ENCODE results near the gene NDRG3.

The NDRG3 gene

DNA sequence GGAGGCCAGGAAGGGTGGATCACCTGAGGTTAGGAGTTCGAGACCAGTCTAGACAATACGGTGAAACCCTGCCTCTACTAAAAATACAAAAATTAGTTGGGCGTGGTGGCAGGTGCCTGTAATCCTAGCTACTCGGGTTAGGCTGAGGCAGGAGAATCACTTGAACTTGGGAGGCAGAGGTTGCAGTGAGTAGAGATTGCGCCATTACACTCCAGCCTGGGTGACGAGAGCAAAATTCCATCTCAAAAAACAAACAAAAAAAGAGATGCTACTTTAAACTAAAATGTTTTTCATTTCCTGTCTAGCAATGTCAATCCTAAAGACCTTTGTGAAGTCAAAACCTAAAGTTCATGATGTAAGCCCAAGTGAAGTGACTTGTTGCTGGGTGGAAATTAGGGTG lies 14.8 kb upstream of the NDRG3 start:
- Histone ChIP-seq H3K27ac (ENCODE audit: low read length) (no peak overlapping the region), H3K36me3 (ENCODE audit: control insufficient read depth in 2 of 2, insufficient read depth in 2 of 2, low read length in 2 of 2) (no peaks in the 10 kb centered on the region), H3K9ac (ENCODE audit: low read length in 2 of 2) (no peak overlapping the region), H3K9me3 (ENCODE audit: control insufficient read depth in 2 of 2, low read length in 2 of 2) (no peaks in the 10 kb centered on the region), H3K4me1 (ENCODE audit: control insufficient read depth, insufficient read depth, low read length) (no peaks in the 10 kb centered on the region), H3K4me3 (ENCODE audit: low read length in 2 of 2) (no peak overlapping the region), H3K27me3 (ENCODE audit: control insufficient read depth in 1 of 2, insufficient read depth in 2 of 2, low read length in 2 of 2) (no peaks in the 10 kb centered on the region)

GRCh38 chr20:36758276-36758675 lies 12.4 kb upstream of the NDRG3 start:
- Histone ChIP-seq H3K27me3 (ENCODE audit: control insufficient read depth in 1 of 2, insufficient read depth in 2 of 2, low read length in 2 of 2) (no peaks in the 10 kb centered on the region), H3K27ac (ENCODE audit: low read length) (no peak overlapping the region), H3K4me1 (ENCODE audit: control insufficient read depth, insufficient read depth, low read length) (peaks cover 5% of the 10 kb centered on the region)

GRCh38 chr20:36756496-36756895 lies 10.6 kb upstream of the NDRG3 start:
- no peaks in the 10 kb centered on the region for H3K9me3 ChIP-seq (ENCODE audit: control insufficient read depth in 2 of 2, low read length in 2 of 2)
- H3K27ac ChIP-seq (ENCODE audit: low read length), result no peak overlapping the region

More at GRCh38 chr20:36758276-36758675, 12.4 kb upstream of the NDRG3 start:
- Histone ChIP-seq H3K9me3 (ENCODE audit: control insufficient read depth in 2 of 2, low read length in 2 of 2) (no peaks in the 10 kb centered on the region), H3K36me3 (ENCODE audit: control insufficient read depth in 2 of 2, insufficient read depth in 2 of 2, low read length in 2 of 2) (peaks cover 0 to 2% of the 10 kb centered on the region in 2 donors), H3K4me3 (ENCODE audit: low read length in 2 of 2) (no peak overlapping the region), H3K9ac (ENCODE audit: low read length in 2 of 2) (no peak overlapping the region)

GRCh38 chr20:36754656-36755222 lies 8.8 kb upstream of the NDRG3 start:
- H3K36me3 ChIP-seq (ENCODE audit: control insufficient read depth in 2 of 2, insufficient read depth in 2 of 2, low read length in 2 of 2), result peaks cover 2 to 8% of the 10 kb centered on the region in 2 donors
- peak overlapping the region in 1 of 2 donors; percentile 21 for H3K9ac ChIP-seq (ENCODE audit: low read length in 2 of 2)
- no peaks in the 10 kb centered on the region for H3K27me3 ChIP-seq (ENCODE audit: control insufficient read depth in 1 of 2, insufficient read depth in 2 of 2, low read length in 2 of 2)
- H3K27ac ChIP-seq (ENCODE audit: low read length), result no peak overlapping the region
- no peak overlapping the region for H3K4me3 ChIP-seq (ENCODE audit: low read length in 2 of 2)
- H3K9me3 ChIP-seq (ENCODE audit: control insufficient read depth in 2 of 2, low read length in 2 of 2), result no peaks in the 10 kb centered on the region
- H3K4me1 ChIP-seq (ENCODE audit: control insufficient read depth, insufficient read depth, low read length), result peaks cover 5% of the 10 kb centered on the region

More at GRCh38 chr20:36756496-36756895, 10.6 kb upstream of the NDRG3 start:
- H3K27me3 ChIP-seq (ENCODE audit: control insufficient read depth in 1 of 2, insufficient read depth in 2 of 2, low read length in 2 of 2), result no peaks in the 10 kb centered on the region
- H3K4me1 ChIP-seq (ENCODE audit: control insufficient read depth, insufficient read depth, low read length), result peaks cover 5% of the 10 kb centered on the region
- no peak overlapping the region for H3K9ac ChIP-seq (ENCODE audit: low read length in 2 of 2)
- H3K4me3 ChIP-seq (ENCODE audit: low read length in 2 of 2), result no peak overlapping the region
- peaks cover 2 to 8% of the 10 kb centered on the region in 2 donors for H3K36me3 ChIP-seq (ENCODE audit: control insufficient read depth in 2 of 2, insufficient read depth in 2 of 2, low read length in 2 of 2)

- Histone ChIP-seq H3K36me3 (ENCODE audit: control insufficient read depth in 2 of 2, insufficient read depth in 2 of 2, low read length in 2 of 2) (peaks cover 2 to 8% of the 10 kb centered on the region in 2 donors), H3K9me3 (ENCODE audit: control insufficient read depth in 2 of 2, low read length in 2 of 2) (no peaks in the 10 kb centered on the region), H3K27me3 (ENCODE audit: control insufficient read depth in 1 of 2, insufficient read depth in 2 of 2, low read length in 2 of 2) (no peaks in the 10 kb centered on the region), H3K27ac (ENCODE audit: low read length) (no peak overlapping the region), H3K9ac (ENCODE audit: low read length in 2 of 2) (peak overlapping the region in 1 of 2 donors; percentile 20), H3K4me3 (ENCODE audit: low read length in 2 of 2) (no peak overlapping the region), H3K4me1 (ENCODE audit: control insufficient read depth, insufficient read depth, low read length) (peaks cover 5% of the 10 kb centered on the region)
These were observed 6.7 kb upstream of the NDRG3 start for GRCh38 chr20:36752582-36752981.

DNA sequence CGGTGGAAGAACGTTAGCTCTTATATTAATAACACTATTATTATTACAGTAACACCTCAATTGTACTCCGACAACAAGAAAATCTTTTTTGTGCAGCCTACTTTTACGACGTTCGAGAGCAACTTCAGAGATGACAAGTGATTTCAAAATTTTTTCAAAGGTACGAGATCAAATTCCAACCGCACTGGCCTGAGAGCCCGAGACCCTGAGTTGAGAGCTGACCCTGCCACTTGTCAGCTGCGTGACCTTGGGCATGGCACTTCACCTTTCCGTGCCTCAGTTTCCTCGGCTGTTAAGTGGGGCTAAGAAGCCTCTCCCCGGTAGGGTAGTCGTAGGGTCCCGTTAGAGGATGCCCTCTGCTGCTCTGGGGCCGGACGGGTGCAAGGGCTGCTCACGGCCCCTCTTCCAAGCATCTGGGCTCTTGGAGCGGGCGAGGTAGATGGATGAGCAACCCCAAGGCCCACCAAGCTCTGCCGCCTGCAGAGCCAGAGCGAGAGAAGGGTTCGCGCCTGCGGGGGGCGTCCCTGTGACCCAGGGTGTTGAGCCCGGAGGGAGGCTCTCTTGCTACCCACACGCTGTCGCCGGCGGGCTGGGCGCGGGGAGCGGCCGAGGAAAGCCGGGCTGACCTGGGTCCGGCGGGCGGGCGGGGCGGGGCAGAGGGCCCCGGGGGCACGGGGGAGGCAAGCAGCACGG lies 510 bp downstream of the NDRG3 start:
- Histone ChIP-seq H3K9me3 (ENCODE audit: control insufficient read depth in 2 of 2, low read length in 2 of 2) (no peaks in the 10 kb centered on the region), H3K4me3 (ENCODE audit: low read length in 2 of 2) (peak overlapping the region; percentile 66 to 86), H3K9ac (ENCODE audit: low read length in 2 of 2) (peak overlapping the region; percentile 44 to 60), H3K36me3 (ENCODE audit: control insufficient read depth in 2 of 2, insufficient read depth in 2 of 2, low read length in 2 of 2) (no peaks in the 10 kb centered on the region), H3K27ac (ENCODE audit: low read length) (no peak overlapping the region), H3K27me3 (ENCODE audit: control insufficient read depth in 1 of 2, insufficient read depth in 2 of 2, low read length in 2 of 2) (no peaks in the 10 kb centered on the region), H3K4me1 (ENCODE audit: control insufficient read depth, insufficient read depth, low read length) (peaks cover 16% of the 10 kb centered on the region)

- peak overlapping the region; percentile 66 to 86 for H3K4me3 ChIP-seq (ENCODE audit: low read length in 2 of 2)
- no peaks in the 10 kb centered on the region for H3K9me3 ChIP-seq (ENCODE audit: control insufficient read depth in 2 of 2, low read length in 2 of 2)
- no peaks in the 10 kb centered on the region for H3K36me3 ChIP-seq (ENCODE audit: control insufficient read depth in 2 of 2, insufficient read depth in 2 of 2, low read length in 2 of 2)
- H3K4me1 ChIP-seq (ENCODE audit: control insufficient read depth, insufficient read depth, low read length), result peaks cover 16% of the 10 kb centered on the region
- no peaks in the 10 kb centered on the region for H3K27me3 ChIP-seq (ENCODE audit: control insufficient read depth in 1 of 2, insufficient read depth in 2 of 2, low read length in 2 of 2)
- H3K27ac ChIP-seq (ENCODE audit: low read length), result peak overlapping the region; percentile 18
- peak overlapping the region; percentile 44 to 60 for H3K9ac ChIP-seq (ENCODE audit: low read length in 2 of 2)
These were observed 1.1 kb downstream of the NDRG3 start for GRCh38 chr20:36744764-36745191.

DNA sequence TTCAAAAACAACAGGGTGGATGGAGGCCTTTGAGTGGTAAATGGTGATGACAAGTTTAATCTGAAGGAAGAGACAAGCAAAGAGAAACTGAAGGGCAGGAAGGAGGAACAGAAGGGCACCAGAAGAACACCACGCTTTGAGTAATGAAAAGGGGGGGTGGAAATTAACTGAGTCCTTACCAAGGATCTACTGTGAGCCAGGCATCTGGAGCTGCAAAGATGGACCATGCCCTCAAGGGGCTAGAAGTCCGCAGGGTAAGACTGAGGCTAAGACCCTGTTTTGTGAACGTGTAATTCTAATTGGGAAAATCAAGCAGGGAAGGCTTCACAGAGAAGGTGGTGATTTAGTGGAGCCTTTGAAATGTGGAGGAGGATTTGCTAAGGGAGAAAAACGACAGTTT lies 1.6 kb downstream of the NDRG3 start:
- Histone ChIP-seq H3K27me3 (ENCODE audit: control insufficient read depth in 1 of 2, insufficient read depth in 2 of 2, low read length in 2 of 2) (no peaks in the 10 kb centered on the region), H3K9ac (ENCODE audit: low read length in 2 of 2) (no peak overlapping the region), H3K4me3 (ENCODE audit: low read length in 2 of 2) (peak overlapping the region in 1 of 2 donors; percentile 35), H3K27ac (ENCODE audit: low read length) (peak overlapping the region; percentile 18), H3K9me3 (ENCODE audit: control insufficient read depth in 2 of 2, low read length in 2 of 2) (no peaks in the 10 kb centered on the region), H3K4me1 (ENCODE audit: control insufficient read depth, insufficient read depth, low read length) (peaks cover 16% of the 10 kb centered on the region), H3K36me3 (ENCODE audit: control insufficient read depth in 2 of 2, insufficient read depth in 2 of 2, low read length in 2 of 2) (no peaks in the 10 kb centered on the region)

- H3K4me3 ChIP-seq (ENCODE audit: low read length in 2 of 2), result no peak overlapping the region
- H3K9ac ChIP-seq (ENCODE audit: low read length in 2 of 2), result no peak overlapping the region
- H3K27me3 ChIP-seq (ENCODE audit: control insufficient read depth in 1 of 2, insufficient read depth in 2 of 2, low read length in 2 of 2), result no peaks in the 10 kb centered on the region
- H3K36me3 ChIP-seq (ENCODE audit: control insufficient read depth in 2 of 2, insufficient read depth in 2 of 2, low read length in 2 of 2), result no peaks in the 10 kb centered on the region
- H3K27ac ChIP-seq (ENCODE audit: low read length), result no peak overlapping the region
- peaks cover 16% of the 10 kb centered on the region for H3K4me1 ChIP-seq (ENCODE audit: control insufficient read depth, insufficient read depth, low read length)
- H3K9me3 ChIP-seq (ENCODE audit: control insufficient read depth in 2 of 2, low read length in 2 of 2), result no peaks in the 10 kb centered on the region
These were observed 3.3 kb downstream of the NDRG3 start for GRCh38 chr20:36742558-36742957.

DNA sequence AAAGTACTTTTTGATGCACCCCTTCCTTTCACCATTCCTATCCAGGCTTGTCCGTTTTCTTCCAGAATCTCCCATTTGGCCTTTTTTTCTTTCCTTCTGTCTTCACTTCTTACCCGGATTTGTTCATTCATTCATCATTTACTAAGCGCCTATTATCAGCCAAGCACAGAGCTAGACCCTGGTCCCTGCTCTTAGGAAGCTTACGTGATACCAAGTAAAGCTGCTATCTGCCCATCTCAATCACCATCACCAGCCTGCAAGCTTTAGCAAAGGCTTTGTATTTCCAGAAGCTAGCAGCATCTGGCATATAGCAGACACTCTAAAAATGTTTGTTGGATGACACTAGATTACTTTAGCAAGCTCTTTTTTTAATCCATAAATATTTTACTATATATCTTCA lies 4.8 kb downstream of the NDRG3 start:
- Histone ChIP-seq H3K9ac (ENCODE audit: low read length in 2 of 2) (no peak overlapping the region), H3K4me1 (ENCODE audit: control insufficient read depth, insufficient read depth, low read length) (peaks cover 16% of the 10 kb centered on the region), H3K27me3 (ENCODE audit: control insufficient read depth in 1 of 2, insufficient read depth in 2 of 2, low read length in 2 of 2) (no peaks in the 10 kb centered on the region), H3K36me3 (ENCODE audit: control insufficient read depth in 2 of 2, insufficient read depth in 2 of 2, low read length in 2 of 2) (no peaks in the 10 kb centered on the region), H3K27ac (ENCODE audit: low read length) (no peak overlapping the region), H3K4me3 (ENCODE audit: low read length in 2 of 2) (no peak overlapping the region), H3K9me3 (ENCODE audit: control insufficient read depth in 2 of 2, low read length in 2 of 2) (no peaks in the 10 kb centered on the region)

DNA sequence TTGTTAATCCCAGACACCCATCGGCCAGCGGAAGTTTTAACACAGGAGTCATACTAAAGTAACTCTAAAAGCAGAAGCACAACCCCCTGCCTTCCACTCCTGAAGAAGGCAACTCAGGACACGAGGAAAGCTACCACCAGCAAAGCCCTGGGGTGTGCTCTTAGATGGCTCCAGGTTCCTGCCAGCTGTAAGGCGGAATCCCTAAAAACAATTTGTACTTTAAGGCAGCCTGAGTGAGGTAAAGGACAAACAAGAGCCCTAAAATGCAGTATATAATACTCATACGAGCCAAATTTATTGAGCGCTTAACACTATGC lies 8.7 kb downstream of the NDRG3 start:
- Histone ChIP-seq H3K36me3 (ENCODE audit: control insufficient read depth in 2 of 2, insufficient read depth in 2 of 2, low read length in 2 of 2) (no peaks in the 10 kb centered on the region), H3K27ac (ENCODE audit: low read length) (no peak overlapping the region), H3K9ac (ENCODE audit: low read length in 2 of 2) (no peak overlapping the region), H3K4me3 (ENCODE audit: low read length in 2 of 2) (no peak overlapping the region), H3K27me3 (ENCODE audit: control insufficient read depth in 1 of 2, insufficient read depth in 2 of 2, low read length in 2 of 2) (no peaks in the 10 kb centered on the region), H3K9me3 (ENCODE audit: control insufficient read depth in 2 of 2, low read length in 2 of 2) (no peaks in the 10 kb centered on the region), H3K4me1 (ENCODE audit: control insufficient read depth, insufficient read depth, low read length) (no peaks in the 10 kb centered on the region)

Data from stomach smooth muscle (tissue), 2 donors.